Stimulated activated CD4-positive, alpha-beta T cell treated with anti-CD3 and anti-CD28 coated beads, Interleukin-12 subunit alpha, Interleukin-12 subunit beta, amount 100 ng/mL, for 48 hours (primary cell): ENCODE measurements around the gene AP2M1.
A peak's percentile ranks its signal among the peaks of the same experiment; 100 is the strongest.

Source experiments
- DNase-seq, 3 donors: peaks; one replicate each; pipeline ENCODE4 v3.0.0-alpha.2; 2020; ENCODE audit warnings: low read depth in 2 of 3, low spot score in 1 of 3

The AP2M1 gene

DNA sequence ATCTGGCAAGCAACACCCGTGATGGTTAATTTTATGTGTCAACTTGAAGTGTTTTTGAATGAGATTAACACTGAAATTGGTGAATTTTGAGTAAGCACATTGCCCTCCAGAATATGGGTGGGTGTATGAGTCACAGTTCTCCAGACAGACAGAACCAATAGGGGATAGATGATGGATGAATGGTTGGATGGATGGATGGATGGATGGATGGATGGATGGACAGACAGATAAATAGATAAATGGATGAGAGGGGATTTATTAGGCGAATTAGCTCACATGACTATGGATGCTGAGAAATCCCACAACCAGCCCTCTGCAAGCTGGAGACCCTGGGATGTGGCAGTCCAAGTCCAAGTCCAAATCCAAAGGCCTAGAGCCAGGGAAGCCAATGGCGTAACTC, 49.3 kb downstream of the AP2M1 start:
- no peak for DNase-seq

DNA sequence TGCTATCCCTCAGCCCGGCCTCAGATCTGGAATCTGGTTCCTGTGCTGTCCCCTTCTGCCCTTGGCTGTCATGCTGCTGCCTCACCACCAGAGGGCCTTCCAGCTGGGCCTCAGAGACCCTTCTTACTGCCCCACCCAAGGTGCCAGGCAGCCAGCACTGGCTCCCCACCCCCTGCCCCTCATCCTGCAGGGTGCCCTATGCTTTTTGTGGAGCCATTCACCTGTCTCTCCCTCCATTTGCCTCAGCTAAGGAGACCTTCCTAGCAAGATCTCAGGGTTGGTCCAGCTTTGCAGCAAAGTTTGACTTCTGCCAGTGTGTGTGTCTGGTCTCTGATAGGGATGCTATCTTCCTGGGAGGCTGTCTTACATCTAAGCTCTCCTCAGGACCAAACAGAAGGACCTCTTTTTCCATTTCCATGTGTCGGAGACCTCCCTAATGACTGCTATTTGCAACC, 52.9 kb downstream of the AP2M1 start:
- peak in 2 of 3 donors; percentile 45 to 51 for DNase-seq

DNA sequence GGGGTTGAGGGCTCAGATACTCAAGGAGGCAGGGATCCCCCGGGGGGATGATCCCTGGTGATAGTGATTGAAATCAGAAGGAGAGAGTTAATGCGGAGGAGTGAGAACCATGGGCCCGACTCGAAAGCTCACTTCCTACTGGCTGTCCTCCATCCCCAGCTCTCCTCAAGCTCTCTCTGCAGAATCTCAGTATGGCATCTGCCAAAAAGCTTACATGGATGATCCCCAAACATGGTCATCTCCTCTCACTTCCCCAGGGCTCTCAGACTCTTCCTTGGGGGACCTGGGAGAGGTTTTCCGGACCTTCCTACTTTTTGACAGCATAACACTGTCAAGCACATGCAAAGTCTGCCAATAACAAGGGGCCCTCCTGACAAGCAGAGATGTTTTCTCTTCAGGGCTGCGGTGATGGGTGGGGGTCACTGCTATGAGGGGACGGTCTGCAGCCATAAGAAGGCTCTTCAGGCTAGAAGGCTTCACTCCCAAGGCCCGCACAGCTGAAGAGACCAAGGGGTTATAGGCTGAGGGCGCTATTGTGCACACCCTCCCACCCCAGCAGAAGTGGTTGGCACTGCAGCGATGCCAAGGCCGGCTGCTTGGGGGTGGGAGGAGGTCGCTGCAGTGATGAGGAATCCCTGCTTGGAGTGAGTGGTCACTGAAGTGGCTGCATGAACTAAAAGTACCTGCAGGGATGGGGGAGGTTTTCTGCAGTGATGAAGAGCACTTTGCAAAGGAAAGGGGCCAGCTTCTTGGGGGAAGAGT, 53.9 kb downstream of the AP2M1 start:
- DNase-seq, result no peak

DNA sequence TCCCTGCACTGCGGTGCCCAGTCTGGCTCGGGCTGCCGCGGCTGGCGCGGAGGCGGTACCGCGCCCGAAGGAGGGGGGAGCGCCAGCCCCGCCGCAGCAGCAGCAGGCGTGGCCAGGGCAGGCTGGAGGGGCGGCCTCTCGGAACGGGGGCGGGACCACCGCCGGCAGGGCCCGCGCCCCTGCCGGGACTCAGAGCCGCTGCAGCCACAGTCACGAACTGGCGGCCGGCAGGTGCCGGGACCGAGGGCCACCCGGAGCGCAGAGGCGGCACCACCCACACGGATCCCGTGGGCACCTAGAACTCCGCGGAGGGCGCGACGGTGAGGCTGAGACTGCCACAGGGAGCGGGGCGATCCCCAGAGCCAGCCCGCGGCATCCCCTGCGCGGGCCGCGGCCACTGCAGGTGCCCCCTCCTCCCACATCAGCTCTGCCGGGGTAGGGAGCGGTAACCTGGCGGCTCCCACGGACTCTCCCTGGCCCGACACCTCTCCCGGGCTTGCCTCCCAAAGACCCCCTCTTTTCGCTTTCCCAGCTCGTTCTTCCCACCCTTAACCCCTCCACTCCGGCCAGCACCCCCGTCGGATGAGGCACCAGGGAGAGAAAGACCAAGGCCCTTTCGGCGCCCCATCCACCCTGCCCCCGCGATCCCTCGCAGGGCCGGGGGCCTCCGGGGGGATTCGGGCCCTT, 54.9 kb downstream of the AP2M1 start, which contains the start of gene VWA5B2:
Gene VWA5B2 (plus strand): TSS at position 192 of the 687 bp plus-strand sequence. CDS start 944 bp downstream, outside the sequence.
- peak; percentile 31 to 55 (median 39) for DNase-seq

DNA sequence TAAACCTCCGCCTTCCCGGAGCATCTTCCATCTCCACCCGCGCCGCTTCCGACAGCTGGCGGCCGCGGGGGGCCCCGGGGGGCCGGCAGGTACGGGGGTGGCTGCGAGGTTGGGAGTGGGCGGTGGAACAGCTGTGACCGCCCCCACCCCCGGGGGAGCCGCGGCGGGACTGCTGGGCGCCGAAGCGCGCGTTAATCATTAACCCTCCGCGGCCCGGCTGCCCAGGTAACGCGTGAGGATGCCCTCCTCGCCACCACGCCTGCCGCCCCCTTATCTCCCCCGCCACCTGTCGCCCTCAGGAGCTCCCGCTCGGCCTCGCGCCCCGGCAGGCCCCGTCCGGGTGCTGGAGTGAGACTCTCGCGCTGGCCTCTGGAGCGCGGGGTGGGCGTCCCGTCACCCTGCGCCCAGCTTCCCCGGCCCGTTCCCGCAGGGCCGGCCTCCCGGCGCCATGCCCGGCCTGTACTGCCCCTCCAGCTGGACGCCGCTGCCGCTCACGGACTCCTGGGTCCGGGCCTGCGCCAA, 55.5 kb downstream of the AP2M1 start:
- DNase-seq, result no peak

DNA sequence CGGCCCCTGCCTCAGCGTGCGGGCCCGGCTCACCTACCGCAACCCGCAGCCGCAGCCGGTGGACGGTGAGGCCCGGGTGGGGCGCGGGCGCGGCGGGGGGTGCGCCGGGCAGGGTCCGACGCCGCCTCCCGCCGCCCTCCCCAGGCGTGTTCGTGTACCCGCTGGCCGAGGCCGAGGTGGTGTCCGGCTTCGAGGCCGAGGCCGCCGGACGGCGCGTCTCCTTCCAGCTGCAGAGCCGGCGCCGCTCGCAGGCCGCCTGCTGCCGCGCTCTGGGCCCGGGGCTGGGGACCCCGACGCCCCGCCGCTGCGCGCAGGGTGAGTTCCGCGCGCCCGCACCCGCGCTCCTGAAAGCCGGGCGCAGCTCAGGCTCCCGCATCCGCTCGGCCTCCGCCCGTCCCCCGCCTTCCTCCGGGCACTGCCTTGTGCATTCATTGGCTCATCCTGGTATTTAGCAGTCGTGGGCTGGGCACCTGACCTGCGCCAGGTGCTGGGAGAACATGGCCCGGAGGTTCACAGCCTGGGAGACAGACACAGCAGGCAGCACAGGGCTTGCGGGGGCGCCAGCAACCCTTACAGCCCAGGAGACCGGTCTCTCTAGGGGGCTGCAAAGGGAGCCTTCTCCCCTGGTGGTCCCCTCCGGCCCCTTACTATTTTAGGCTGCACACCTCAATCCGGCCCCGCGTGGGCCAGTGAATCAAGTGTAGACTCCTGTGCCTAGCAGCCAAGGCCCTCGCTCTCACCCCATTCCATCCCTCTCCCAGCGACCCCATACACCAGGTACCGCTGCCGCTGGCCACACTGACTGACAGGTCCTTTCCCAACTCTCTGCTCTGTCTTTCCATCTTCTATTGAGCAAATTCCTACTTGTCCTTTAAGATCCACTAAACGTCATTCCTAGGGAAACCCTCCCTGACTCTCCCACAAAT, 56.2 kb downstream of the AP2M1 start:
- no peak for DNase-seq

DNA sequence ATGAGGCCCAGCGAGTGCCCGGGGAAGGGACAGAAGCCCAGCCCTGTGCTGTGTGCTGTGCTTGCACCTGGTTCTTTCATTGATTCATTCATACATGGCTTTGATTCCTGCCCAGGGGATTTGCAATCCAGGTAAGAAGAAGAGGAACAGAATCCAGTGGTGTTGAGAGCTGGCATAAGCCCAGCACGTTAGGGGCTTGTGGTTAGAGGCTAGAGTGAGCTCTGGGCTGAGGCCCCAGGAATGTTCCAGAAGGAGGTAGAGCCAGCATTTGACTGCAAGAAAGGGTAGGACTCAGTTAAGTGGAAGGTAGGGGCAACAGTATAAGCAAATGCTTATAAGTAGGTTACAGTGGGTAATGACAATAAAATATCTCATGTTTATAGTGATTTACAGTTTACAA, 57.0 kb downstream of the AP2M1 start:
- no peak for DNase-seq

DNA sequence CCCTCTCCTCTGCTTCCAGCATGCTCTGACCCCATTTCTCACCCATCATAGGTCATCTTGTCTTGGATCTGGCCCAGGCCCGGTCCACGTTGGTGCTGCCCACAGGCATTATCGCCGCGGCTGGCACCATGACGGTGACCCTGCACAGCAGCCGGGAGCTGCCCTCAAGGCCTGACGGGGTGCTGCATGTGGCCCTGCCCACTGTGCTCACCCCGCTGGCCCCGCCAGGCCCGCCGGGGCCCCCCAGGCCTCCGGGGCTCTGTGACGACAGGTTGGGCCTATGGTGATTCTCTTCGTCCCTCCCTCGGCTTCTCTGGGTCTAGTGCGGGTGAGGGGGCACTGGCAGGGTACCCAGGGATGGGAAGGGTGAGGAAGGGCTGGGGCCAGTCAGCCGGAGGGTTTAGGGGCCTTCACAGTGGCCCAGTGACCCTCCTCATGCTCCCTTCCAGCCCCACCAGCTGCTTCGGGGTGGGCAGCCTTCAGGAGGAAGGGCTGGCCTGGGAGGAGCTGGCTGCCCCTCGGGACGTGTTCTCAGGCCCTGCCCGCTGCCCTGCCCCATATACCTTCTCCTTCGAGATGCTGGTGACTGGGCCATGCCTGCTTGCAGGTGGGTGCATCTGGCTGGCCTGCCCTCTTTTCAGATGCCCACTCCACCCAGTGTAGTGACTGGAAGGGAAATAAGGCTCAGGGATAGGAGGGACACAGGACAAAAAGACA, 58.6 kb downstream of the AP2M1 start:
- no peak for DNase-seq
